NCI-H2107 (cell line): ENCODE results near the gene PXMP4.

Experiments
- DNase-seq: peaks from one replicate; lab custom pipeline; 2025; lab: John Stamatoyannopoulos, UW

The PXMP4 gene

DNA sequence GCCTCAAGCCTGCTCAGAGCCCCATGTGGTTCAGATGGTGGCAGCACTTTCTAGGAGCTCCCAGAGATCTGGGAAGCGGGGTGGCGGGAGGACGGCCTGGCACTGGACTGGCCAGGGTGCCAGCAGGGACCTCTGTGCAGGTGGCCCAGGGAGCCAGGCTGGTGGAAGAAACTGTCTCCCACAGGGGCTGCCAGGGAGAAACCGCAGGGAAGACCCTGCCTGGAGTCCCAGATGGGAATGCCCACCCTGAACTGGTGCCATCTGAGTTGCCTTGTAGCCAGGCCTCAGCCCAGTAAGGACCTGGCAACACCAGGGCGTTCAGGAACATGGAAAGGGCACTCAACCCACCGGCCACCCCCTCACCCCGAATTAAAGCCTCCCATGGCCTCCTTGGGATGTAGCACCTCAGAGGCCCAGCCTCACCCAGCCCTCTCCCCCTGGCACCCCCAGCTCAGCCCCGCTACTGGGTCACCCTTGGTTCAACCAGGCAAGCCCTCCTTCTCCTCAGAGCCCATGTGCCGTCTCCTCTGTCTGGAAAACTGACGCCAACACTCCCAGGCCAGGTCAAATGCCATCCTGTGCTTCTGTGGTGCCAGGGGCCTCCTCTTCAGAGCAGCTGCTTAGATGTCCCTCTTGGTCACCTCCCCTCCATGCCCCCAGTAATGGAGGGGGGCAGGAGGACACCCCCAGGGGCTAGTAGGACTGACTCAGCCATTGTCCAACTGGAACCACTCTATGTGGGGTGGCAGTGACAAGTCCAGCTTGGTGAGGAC is 63.9 kb downstream of the PXMP4 start:
- DNase-seq: no peak

GRCh38 chr20:33655164-33655563 is 64.9 kb downstream of the PXMP4 start:
- DNase-seq: no peak

DNA sequence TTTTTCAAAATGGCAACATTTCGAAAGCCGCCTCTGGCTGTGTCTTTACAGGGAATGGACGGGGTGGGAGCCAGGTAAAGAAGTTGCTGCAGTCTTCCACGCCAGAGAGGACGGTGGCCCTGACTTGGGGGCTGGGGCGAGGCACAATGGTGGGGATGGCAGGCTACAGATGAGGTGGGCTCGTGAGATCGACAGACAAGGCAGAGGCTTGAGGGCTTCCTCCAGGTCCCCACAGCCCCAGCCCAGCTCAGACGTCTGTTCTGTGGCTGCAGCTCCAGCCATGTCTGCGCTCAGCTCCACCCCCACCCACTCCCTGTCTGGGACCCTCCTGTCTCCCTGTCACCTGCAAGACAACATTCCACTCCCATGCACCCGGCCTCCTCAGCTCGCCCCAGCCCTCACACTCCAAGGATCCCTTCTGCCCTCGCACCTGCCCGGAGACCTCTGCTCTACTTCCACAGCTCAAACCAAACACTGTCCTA is 65.4 kb downstream of the PXMP4 start:
- DNase-seq: no peak

DNA sequence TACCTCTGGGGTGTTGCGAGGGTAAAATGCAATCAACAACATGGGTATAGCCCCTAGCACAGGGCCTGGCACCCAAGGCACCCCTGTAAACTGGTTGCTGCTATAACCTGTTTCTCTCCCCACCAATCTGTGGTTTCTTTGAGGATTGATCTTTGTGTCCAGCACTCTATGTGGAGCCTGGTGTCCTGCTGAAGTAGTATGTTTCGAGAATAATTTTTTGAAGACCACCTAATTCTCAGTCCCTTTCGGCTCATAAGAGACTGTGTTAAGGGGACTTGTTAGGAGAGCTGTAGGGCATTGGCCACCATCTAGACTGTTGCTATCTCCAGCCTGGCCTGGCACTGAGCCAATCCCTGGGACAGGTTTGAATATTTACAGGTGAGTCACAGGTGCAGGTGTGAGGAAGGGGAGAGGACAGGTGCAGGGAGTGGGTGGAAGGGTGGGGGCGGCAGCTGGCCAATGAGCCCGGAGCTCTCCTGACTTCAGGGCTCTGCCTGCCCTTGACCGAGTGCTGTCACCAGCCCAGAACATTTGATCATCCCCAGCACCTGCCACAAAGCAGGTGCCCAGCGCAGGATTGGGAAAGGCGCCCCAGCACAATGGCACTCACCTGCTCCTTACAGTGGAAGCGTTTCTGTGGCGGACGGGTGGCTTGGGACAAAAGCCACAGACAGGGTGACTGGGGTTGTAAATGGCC is 66.1 kb downstream of the PXMP4 start:
- peak; percentile 71 for DNase-seq

DNA sequence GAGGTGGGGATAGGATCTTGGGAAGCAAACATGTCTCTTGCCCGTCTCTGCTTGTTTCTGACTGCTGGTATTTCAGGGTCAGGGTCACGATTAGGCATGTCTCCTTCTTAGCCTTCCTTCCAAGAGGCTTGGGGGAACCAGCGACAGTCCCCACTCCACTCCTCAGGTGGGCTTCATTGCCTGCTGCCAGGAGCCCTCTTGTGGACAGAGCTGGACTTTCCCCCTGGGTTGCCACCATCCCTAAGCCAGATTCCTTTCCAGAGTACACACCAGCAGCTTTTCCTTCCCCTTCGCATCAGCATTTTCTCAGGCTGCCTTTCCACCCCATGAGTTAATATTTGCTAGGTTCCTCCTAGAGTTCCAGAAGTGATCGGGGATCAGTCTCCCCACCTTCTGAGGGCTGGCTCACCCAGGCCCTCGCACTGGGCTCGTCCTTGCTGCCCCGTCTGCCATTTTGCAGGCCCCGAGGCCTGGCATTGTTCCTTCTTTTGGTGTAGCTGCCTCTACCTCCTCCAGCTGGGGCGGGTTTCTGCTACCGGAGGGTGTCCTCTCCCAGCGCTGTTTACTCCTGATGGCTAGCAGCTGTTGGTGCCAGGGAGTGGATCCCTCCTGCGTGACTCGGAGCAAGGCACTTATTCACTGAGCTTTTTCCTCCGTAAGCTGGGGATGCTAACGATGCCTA is 66.8 kb downstream of the PXMP4 start:
- DNase-seq: peak; percentile 43
